ENCODE measurements around the gene AGR2. TPM values are rescaled to one million over a fixed set of nuclear protein-coding genes. Genes with fewer than 3 reads are reported as not detected.

Gene AGR2
- total and polyA plus RNA-seq, 8 donors: 32.1 to 2,927 (median 186) TPM

DNA sequence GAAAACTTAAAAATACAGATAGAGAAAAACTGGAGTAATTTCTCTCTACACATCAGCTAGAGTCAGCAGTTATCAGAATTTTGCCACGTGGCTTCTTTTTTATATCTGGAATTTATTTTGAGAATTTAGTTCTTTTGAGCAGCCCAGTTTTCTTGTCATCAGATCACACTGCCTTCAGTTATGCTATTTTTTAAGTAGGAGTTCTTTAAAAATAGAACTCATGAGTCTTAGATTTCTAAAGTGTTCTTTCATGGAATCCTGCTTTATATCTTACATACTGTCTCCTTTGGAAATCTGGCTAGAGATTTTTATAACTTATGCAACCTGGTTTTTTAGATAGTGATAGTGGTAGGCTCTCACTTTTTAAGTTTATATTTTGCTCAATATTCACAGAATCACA is 24.2 kb downstream of the AGR2 start:
- no peak for TF ChIP-seq EP300 (IDR thresholded peaks at IDR 0.05)
- TF ChIP-seq, protein P1, sequence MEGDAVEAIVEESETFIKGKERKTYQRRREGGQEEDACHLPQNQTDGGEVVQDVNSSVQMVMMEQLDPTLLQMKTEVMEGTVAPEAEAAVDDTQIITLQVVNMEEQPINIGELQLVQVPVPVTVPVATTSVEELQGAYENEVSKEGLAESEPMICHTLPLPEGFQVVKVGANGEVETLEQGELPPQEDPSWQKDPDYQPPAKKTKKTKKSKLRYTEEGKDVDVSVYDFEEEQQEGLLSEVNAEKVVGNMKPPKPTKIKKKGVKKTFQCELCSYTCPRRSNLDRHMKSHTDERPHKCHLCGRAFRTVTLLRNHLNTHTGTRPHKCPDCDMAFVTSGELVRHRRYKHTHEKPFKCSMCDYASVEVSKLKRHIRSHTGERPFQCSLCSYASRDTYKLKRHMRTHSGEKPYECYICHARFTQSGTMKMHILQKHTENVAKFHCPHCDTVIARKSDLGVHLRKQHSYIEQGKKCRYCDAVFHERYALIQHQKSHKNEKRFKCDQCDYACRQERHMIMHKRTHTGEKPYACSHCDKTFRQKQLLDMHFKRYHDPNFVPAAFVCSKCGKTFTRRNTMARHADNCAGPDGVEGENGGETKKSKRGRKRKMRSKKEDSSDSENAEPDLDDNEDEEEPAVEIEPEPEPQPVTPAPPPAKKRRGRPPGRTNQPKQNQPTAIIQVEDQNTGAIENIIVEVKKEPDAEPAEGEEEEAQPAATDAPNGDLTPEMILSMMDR (IDR thresholded peaks at IDR 0.05): no peak
- TF ChIP-seq POLR2A (IDR thresholded peaks at IDR 0.05): no peak
- TF ChIP-seq POLR2AphosphoS5 (IDR thresholded peaks at IDR 0.05): no peak
- Histone ChIP-seq H3K36me3 (peaks cover 0 to 11% (median 3%) of the 10 kb centered on the region in 4 donors), H3K9me3 (no peaks in the 10 kb centered on the region), H3K4me1 (no peaks in the 10 kb centered on the region), H3K4me3 (no peak overlapping the region), H3K27me3 (no peaks in the 10 kb centered on the region), H3K27ac (no peak overlapping the region)
- WGBS, 5 donors: 75 to 92% (median 82%) methylated on average over 1 of the region's 1 CpG
- intact Hi-C loops (cut with DNase I; ENCODE audit: low total_unique reads): no loop called here
- no peak for DNase-seq

GRCh38 chr7:16779051-16779450 is 25.7 kb downstream of the AGR2 start:
- no peaks in the 10 kb centered on the region for H3K27me3 ChIP-seq
- intact Hi-C loops (cut with DNase I; ENCODE audit: low total_unique reads): no loop called here
- DNase-seq: no peak
- 49 to 80% (median 56%) methylated on average over 1 of the region's 1 CpG for WGBS, 5 donors
- peaks cover 0 to 3% (median 0%) of the 10 kb centered on the region in 4 donors for H3K4me1 ChIP-seq
- TF ChIP-seq EP300 (IDR thresholded peaks at IDR 0.05): no peak
- no peak for TF ChIP-seq POLR2AphosphoS5 (IDR thresholded peaks at IDR 0.05)
- TF ChIP-seq, protein P1 (IDR thresholded peaks at IDR 0.05): no peak
- no peak for TF ChIP-seq POLR2A (IDR thresholded peaks at IDR 0.05)
- no peak overlapping the region for H3K27ac ChIP-seq
- no peaks in the 10 kb centered on the region for H3K9me3 ChIP-seq
- H3K36me3 ChIP-seq: peaks cover 0 to 11% (median 3%) of the 10 kb centered on the region in 4 donors
- H3K4me3 ChIP-seq: no peak overlapping the region

DNA sequence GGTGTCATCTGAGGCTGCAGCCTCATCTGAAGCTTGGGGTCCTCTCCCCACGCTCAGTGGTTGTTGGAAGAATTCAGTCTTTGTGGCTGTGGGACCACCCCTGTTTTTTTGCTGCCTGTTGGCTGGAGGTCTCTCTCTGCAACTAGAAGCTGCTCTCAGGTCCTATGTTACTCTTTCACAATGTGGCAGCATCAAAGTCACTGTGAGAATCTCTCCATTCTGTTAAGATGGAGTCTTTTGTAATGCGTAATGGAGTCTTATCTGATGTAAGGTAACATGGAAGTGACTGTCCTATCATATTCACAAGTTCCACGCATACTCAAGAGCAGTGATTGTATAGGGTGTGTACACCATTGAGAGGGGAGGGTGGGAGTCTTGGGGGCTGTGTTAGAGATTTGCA is 26.3 kb downstream of the AGR2 start:
- TF ChIP-seq, protein P1 (IDR thresholded peaks at IDR 0.05): no peak
- TF ChIP-seq POLR2A (IDR thresholded peaks at IDR 0.05) (no peak), EP300 (IDR thresholded peaks at IDR 0.05) (no peak), POLR2AphosphoS5 (IDR thresholded peaks at IDR 0.05) (no peak)
- WGBS, 5 donors: 93 to 100% (median 98%) methylated on average over 3 of the region's 3 CpGs
- intact Hi-C loops (cut with DNase I; ENCODE audit: low total_unique reads): no loop called here
- Histone ChIP-seq H3K36me3 (peaks cover 0 to 11% (median 3%) of the 10 kb centered on the region in 4 donors), H3K4me3 (no peak overlapping the region), H3K9me3 (no peaks in the 10 kb centered on the region), H3K27me3 (no peaks in the 10 kb centered on the region), H3K4me1 (peaks cover 0 to 6% (median 2%) of the 10 kb centered on the region in 4 donors), H3K27ac (no peak overlapping the region)
- DNase-seq: no peak

DNA sequence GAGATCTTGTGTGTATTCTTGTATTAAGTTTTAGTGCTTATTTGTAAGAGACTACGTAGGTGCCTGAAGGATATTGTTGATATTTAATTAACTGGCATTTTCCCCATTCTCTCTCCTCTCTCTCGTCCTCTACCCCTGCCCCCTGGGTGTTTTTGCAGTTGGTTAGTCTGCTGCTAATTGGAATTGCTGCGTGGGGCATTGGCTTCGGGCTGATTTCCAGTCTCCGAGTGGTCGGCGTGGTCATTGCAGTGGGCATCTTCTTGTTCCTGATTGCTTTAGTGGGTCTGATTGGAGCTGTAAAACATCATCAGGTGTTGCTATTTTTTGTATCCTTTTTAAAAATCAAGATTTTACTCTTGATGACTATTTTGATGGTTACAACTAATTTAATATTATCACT is 28.7 kb downstream of the AGR2 start:
- H3K27ac ChIP-seq: no peak overlapping the region
- intact Hi-C loops (cut with DNase I; ENCODE audit: low total_unique reads): no loop called here
- H3K27me3 ChIP-seq: no peaks in the 10 kb centered on the region
- peaks cover 0 to 17% (median 3%) of the 10 kb centered on the region in 4 donors for H3K4me1 ChIP-seq
- H3K36me3 ChIP-seq: no peaks in the 10 kb centered on the region
- no peaks in the 10 kb centered on the region for H3K9me3 ChIP-seq
- 87 to 94% (median 93%) methylated on average over 7 of the region's 7 CpGs for WGBS, 5 donors
- TF ChIP-seq POLR2A (IDR thresholded peaks at IDR 0.05) (no peak), POLR2AphosphoS5 (IDR thresholded peaks at IDR 0.05) (no peak), EP300 (IDR thresholded peaks at IDR 0.05) (no peak)
- TF ChIP-seq, protein P1 (IDR thresholded peaks at IDR 0.05): no peak
- no peak overlapping the region for H3K4me3 ChIP-seq
- DNase-seq: no peak

Measured in stomach (tissue), 9 donors.